Posterior vena cava (tissue), 2 donors: ENCODE data around the gene FGD3. TPM values are rescaled to one million over a fixed set of nuclear protein-coding genes. Genes with fewer than 3 reads are reported as not detected.

Source experiments
- DNase-seq: peaks from one replicate; pipeline ENCODE4 v3.0.0-alpha.2; 2020; ENCODE audit warnings: low spot score
- intact Hi-C, 2 donors: fragments of 100-400 bp; cut with DNase I; formaldehyde crosslinking; loops; one replicate each; pipeline versions ENCODE4 v1.14.1 to v1.14.2; 2022 to 2023
- total RNA-seq, 2 donors: library from RNA; stranded (reverse); fragmentation: NEBNext Ultra II Directional; extraction: Animal tissue kit (Norgen Biotek cat#: 25700); gene quantifications; one replicate each; pipeline ENCODE4 v1.2.1, GENCODE V29; 2021
- donor health status: DM: yes; HTN: yes; CAD: no.
- donor health status: DM: yes; HTN: yes; CAD: no.

The FGD3 gene
- total RNA-seq, 2 donors from 2014 or later: 6.3 to 7.5 TPM

GRCh38 chr9:92952906-92953610 is 5.7 kb downstream of the FGD3 start:
- intact Hi-C loops: no loop called here
- no peak for DNase-seq

- intact Hi-C loops: no loop called here
- DNase-seq: no peak
These were observed 6.9 kb downstream of the FGD3 start for GRCh38 chr9:92954049-92954861.

GRCh38 chr9:92954886-92955285 is 7.6 kb downstream of the FGD3 start:
- intact Hi-C loops: no loop called here
- no peak for DNase-seq

GRCh38 chr9:92960561-92961290 is 13.4 kb downstream of the FGD3 start:
- no peak for DNase-seq
- intact Hi-C loops: no loop called here

- intact Hi-C loops: no loop called here
- DNase-seq: no peak
These were observed 14.4 kb downstream of the FGD3 start for GRCh38 chr9:92961627-92962302.

- DNase-seq: no peak
- intact Hi-C loops: no loop called here
These were observed 15.0 kb downstream of the FGD3 start for GRCh38 chr9:92962303-92962649.

- no peak for DNase-seq
- intact Hi-C loops: no loop called here
These were observed 15.5 kb downstream of the FGD3 start for GRCh38 chr9:92962846-92963245.

- intact Hi-C loops: no loop called here
- no peak for DNase-seq
These were observed 16.7 kb downstream of the FGD3 start for GRCh38 chr9:92963831-92964606.

GRCh38 chr9:92964607-92965060 is 17.3 kb downstream of the FGD3 start:
- no peak for DNase-seq
- intact Hi-C loops: no loop called here

GRCh38 chr9:92965061-92965758 is 17.9 kb downstream of the FGD3 start:
- intact Hi-C loops: no loop called here
- DNase-seq: no peak

GRCh38 chr9:92965759-92966517 is 18.6 kb downstream of the FGD3 start:
- intact Hi-C loops: no loop called here
- DNase-seq: no peak

GRCh38 chr9:92966518-92966800 is 19.1 kb downstream of the FGD3 start:
- intact Hi-C loops: no loop called here

GRCh38 chr9:92968081-92968480 is 20.8 kb downstream of the FGD3 start:
- intact Hi-C loops: no loop called here
- no peak for DNase-seq

More at GRCh38 chr9:92966518-92966800, 19.1 kb downstream of the FGD3 start:
- DNase-seq: no peak

- intact Hi-C loops: no loop called here
- no peak for DNase-seq
These were observed 22.5 kb downstream of the FGD3 start for GRCh38 chr9:92969516-92970466.

GRCh38 chr9:92970467-92970923 is 23.2 kb downstream of the FGD3 start:
- no peak for DNase-seq
- intact Hi-C loops: no loop called here

- no peak for DNase-seq
- intact Hi-C loops: no loop called here
These were observed 23.8 kb downstream of the FGD3 start for GRCh38 chr9:92971121-92971520.

- intact Hi-C loops: no loop called here
- no peak for DNase-seq
These were observed 24.5 kb downstream of the FGD3 start for GRCh38 chr9:92971776-92972175.
